Measurements from ENCODE around the gene ERFE. TPM values are rescaled to one million over a fixed set of nuclear protein-coding genes. Genes with fewer than 3 reads are reported as not detected.

Gene ERFE
- total RNA-seq, 1 donor from 2014 or later = 2.6 TPM

- TF ChIP-seq CTCF (conservative IDR thresholded peaks at IDR 0.05) = no peak
- Mint-ChIP-seq H3K4me1 (no peaks in the 10 kb centered on the region), H3K27ac (ENCODE audit: unreplicated experiment) (peak overlapping the region; percentile 63), H3K4me3 (no peak overlapping the region), H3K36me3 (ENCODE audit: low read depth) (no peaks in the 10 kb centered on the region), H3K9me3 (no peaks in the 10 kb centered on the region), H3K27me3 (ENCODE audit: low read depth) (no peaks in the 10 kb centered on the region)
- no peak for DNase-seq (ENCODE audit: low read depth, low spot score)
Measured at GRCh38 chr2:238141541-238142318, 17.0 kb upstream of the ERFE start.

- DNase-seq (ENCODE audit: low read depth, low spot score) = no peak
- no peaks in the 10 kb centered on the region for H3K36me3 Mint-ChIP-seq (ENCODE audit: low read depth)
- H3K9me3 Mint-ChIP-seq = no peaks in the 10 kb centered on the region
- no peaks in the 10 kb centered on the region for H3K4me1 Mint-ChIP-seq
- no peak overlapping the region for H3K27ac Mint-ChIP-seq (ENCODE audit: unreplicated experiment)
- no peak overlapping the region for H3K4me3 Mint-ChIP-seq
- no peaks in the 10 kb centered on the region for H3K27me3 Mint-ChIP-seq (ENCODE audit: low read depth)
- no peak for TF ChIP-seq CTCF (conservative IDR thresholded peaks at IDR 0.05)
Measured at GRCh38 chr2:238142382-238143205, 16.2 kb upstream of the ERFE start.

- Mint-ChIP-seq H3K36me3 (ENCODE audit: low read depth) (no peaks in the 10 kb centered on the region), H3K4me3 (no peak overlapping the region), H3K4me1 (no peaks in the 10 kb centered on the region), H3K27ac (ENCODE audit: unreplicated experiment) (no peak overlapping the region), H3K27me3 (ENCODE audit: low read depth) (no peaks in the 10 kb centered on the region), H3K9me3 (no peaks in the 10 kb centered on the region)
- no peak for TF ChIP-seq CTCF (conservative IDR thresholded peaks at IDR 0.05)
- no peak for DNase-seq (ENCODE audit: low read depth, low spot score)
Measured at GRCh38 chr2:238143239-238143951, 15.4 kb upstream of the ERFE start.

GRCh38 chr2:238144262-238144661, 14.5 kb upstream of the ERFE start:
- Mint-ChIP-seq H3K4me3 (no peak overlapping the region), H3K4me1 (no peaks in the 10 kb centered on the region), H3K27ac (ENCODE audit: unreplicated experiment) (no peak overlapping the region), H3K36me3 (ENCODE audit: low read depth) (no peaks in the 10 kb centered on the region), H3K9me3 (no peaks in the 10 kb centered on the region), H3K27me3 (ENCODE audit: low read depth) (no peaks in the 10 kb centered on the region)
- TF ChIP-seq CTCF (conservative IDR thresholded peaks at IDR 0.05) = no peak
- DNase-seq (ENCODE audit: low read depth, low spot score) = no peak

GRCh38 chr2:238145046-238145445, 13.7 kb upstream of the ERFE start:
- Mint-ChIP-seq H3K4me1 (no peaks in the 10 kb centered on the region), H3K27me3 (ENCODE audit: low read depth) (no peaks in the 10 kb centered on the region), H3K4me3 (no peak overlapping the region), H3K27ac (ENCODE audit: unreplicated experiment) (no peak overlapping the region), H3K9me3 (no peaks in the 10 kb centered on the region), H3K36me3 (ENCODE audit: low read depth) (no peaks in the 10 kb centered on the region)
- no peak for DNase-seq (ENCODE audit: low read depth, low spot score)
- TF ChIP-seq CTCF (conservative IDR thresholded peaks at IDR 0.05) = no peak

Measured in neural crest cell (in vitro differentiated cells).